Frontal cortex (tissue), 4 donors: Measurements from ENCODE around the gene GRM5. TPM values are rescaled to one million over a fixed set of nuclear protein-coding genes. Genes with fewer than 3 reads are reported as not detected.

Source experiments
- DNase-seq, 2 donors: peaks; one replicate each; pipeline ENCODE4 v3.0.0; 2012; ENCODE audit warnings: low spot score in 2 of 2
- FAIRE-seq: peaks from 2 replicates; lab custom pipeline; 2012; peaks lifted over from hg19 to GRCh38; lab: Jason Lieb, UNC
- total RNA-seq: library from RNA; depleted of rRNA; stranded (reverse); fragments of >200 nt; gene quantifications from one replicate; pipeline ENCODE4 v1.2.3, GENCODE V29; 2014
- donor health status: control.
- donor health status: control.
- donor health status: control.

GRM5 gene
- total RNA-seq, 1 donor from 2014 or later = 149 TPM

- FAIRE-seq (no peak), DNase-seq (peak in 1 of 2 donors; percentile 1)
These were observed 286.2 kb downstream of the GRM5 start for GRCh38 chr11:88779577-88779976.

- FAIRE-seq = no peak
- no peak for DNase-seq
These were observed 295.2 kb downstream of the GRM5 start for GRCh38 chr11:88770475-88771079.

GRCh38 chr11:88744140-88744539 lies 321.6 kb downstream of the GRM5 start:
- no peak for DNase-seq
- no peak for FAIRE-seq

GRCh38 chr11:88739524-88739923 lies 326.3 kb downstream of the GRM5 start:
- FAIRE-seq = no peak
- DNase-seq = no peak

- peak in 1 of 2 donors; percentile 1 for DNase-seq
- peak; percentile 3 for FAIRE-seq
These were observed 356.2 kb downstream of the GRM5 start for GRCh38 chr11:88709567-88709966.

- DNase-seq (no peak), FAIRE-seq (no peak)
These were observed 361.3 kb downstream of the GRM5 start for GRCh38 chr11:88704485-88704884.

- FAIRE-seq = no peak
- no peak for DNase-seq
These were observed 364.0 kb downstream of the GRM5 start for GRCh38 chr11:88701816-88702215.

- FAIRE-seq (no peak), DNase-seq (no peak)
These were observed 368.6 kb downstream of the GRM5 start for GRCh38 chr11:88697139-88697538.

GRCh38 chr11:88695689-88696414 lies 369.9 kb downstream of the GRM5 start:
- FAIRE-seq (no peak), DNase-seq (no peak)

- FAIRE-seq (no peak), DNase-seq (no peak)
These were observed 373.3 kb downstream of the GRM5 start for GRCh38 chr11:88692306-88693086.

GRCh38 chr11:88689548-88690240 lies 376.1 kb downstream of the GRM5 start:
- no peak for FAIRE-seq

GRCh38 chr11:88683024-88683423 lies 382.8 kb downstream of the GRM5 start:
- DNase-seq (no peak), FAIRE-seq (no peak)

More at GRCh38 chr11:88689548-88690240, 376.1 kb downstream of the GRM5 start:
- no peak for DNase-seq

- DNase-seq (no peak), FAIRE-seq (no peak)
These were observed 385.0 kb downstream of the GRM5 start for GRCh38 chr11:88680806-88681205.

GRCh38 chr11:88666364-88666763 lies 399.4 kb downstream of the GRM5 start:
- DNase-seq (no peak), FAIRE-seq (no peak)

GRCh38 chr11:88657076-88657738 lies 408.6 kb downstream of the GRM5 start:
- DNase-seq (no peak), FAIRE-seq (no peak)

- FAIRE-seq (no peak), DNase-seq (no peak)
These were observed 409.5 kb downstream of the GRM5 start for GRCh38 chr11:88656283-88656682.

- peak; percentile 49 for FAIRE-seq
- no peak for DNase-seq
These were observed 410.1 kb downstream of the GRM5 start for GRCh38 chr11:88655656-88656055.

- DNase-seq (no peak), FAIRE-seq (no peak)
These were observed 410.6 kb downstream of the GRM5 start for GRCh38 chr11:88655196-88655595.

- FAIRE-seq = no peak
- DNase-seq = no peak
These were observed 414.2 kb downstream of the GRM5 start for GRCh38 chr11:88651556-88651955.

GRCh38 chr11:88644724-88645123 lies 421.1 kb downstream of the GRM5 start:
- DNase-seq = no peak
- FAIRE-seq = no peak
